RWPE2 (cell line): Measurements from ENCODE around the gene L3MBTL1.

Experiments
- ATAC-seq: fragments of 200-7000 bp; cut with Tn5 transposase; 3 replicates; pipeline ENCODE4 v1.9.1; 2021; ENCODE audit warnings: low read depth
- DNase-seq: peaks from one replicate; pipeline ENCODE4 v3.0.0-alpha.2; 2020; ENCODE audit warnings: low spot score
- H3K27ac ChIP-seq: fragments of 450-650 bp; 2 replicates; pipeline ENCODE4 v1.5.1; 2017; ENCODE audit warnings: mild to moderate bottlenecking; ENCODE audit not compliant: poor library complexity, severe bottlenecking
- H3K27me3 ChIP-seq: fragments of 250-450 bp; sonication (Bioruptor Pico); 2 replicates; pipeline ENCODE4 v1.5.1; 2021; ENCODE audit warnings: mild to moderate bottlenecking, moderate library complexity; ENCODE audit not compliant: insufficient read depth, poor library complexity, severe bottlenecking
- H3K36me3 ChIP-seq: fragments of 250-450 bp; sonication (Bioruptor Pico); 2 replicates; pipeline ENCODE4 v1.5.1; 2020; ENCODE audit warnings: low read depth, mild to moderate bottlenecking, moderate library complexity
- H3K4me1 ChIP-seq: fragments of 250-450 bp; sonication (Bioruptor Pico); 2 replicates; pipeline ENCODE4 v1.5.1; 2021; ENCODE audit warnings: mild to moderate bottlenecking, moderate library complexity; ENCODE audit not compliant: insufficient read depth, poor library complexity, severe bottlenecking
- H3K4me3 ChIP-seq: fragments of 250-450 bp; sonication (Bioruptor Pico); 2 replicates; pipeline ENCODE4 v1.5.1; 2021; ENCODE audit warnings: mild to moderate bottlenecking, moderate library complexity; ENCODE audit not compliant: severe bottlenecking
- H3K9me3 ChIP-seq: fragments of 250-450 bp; sonication (Bioruptor Pico); 2 replicates; pipeline ENCODE4 v1.5.1; 2021; ENCODE audit warnings: mild to moderate bottlenecking, moderate library complexity; ENCODE audit not compliant: severe bottlenecking
- TF ChIP-seq, protein P1 (sequence below): fragments of 450-650 bp; IDR thresholded peaks from one replicate; pipeline ENCODE4 v1.5.1; 2017; ENCODE audit warnings: mild to moderate bottlenecking, moderate library complexity; ENCODE audit not compliant: poor library complexity, severe bottlenecking

Gene L3MBTL1

GRCh38 chr20:43541214-43541613 is 33.7 kb downstream of the L3MBTL1 start:
- DNase-seq: no peak
- Histone ChIP-seq H3K27ac (no peak overlapping the region), H3K4me3 (no peak overlapping the region), H3K4me1 (peaks cover 11% of the 10 kb centered on the region), H3K9me3 (no peaks in the 10 kb centered on the region), H3K36me3 (peaks cover 26% of the 10 kb centered on the region), H3K27me3 (no peaks in the 10 kb centered on the region)
- peak; percentile 75 for ATAC-seq
- TF ChIP-seq, protein P1, sequence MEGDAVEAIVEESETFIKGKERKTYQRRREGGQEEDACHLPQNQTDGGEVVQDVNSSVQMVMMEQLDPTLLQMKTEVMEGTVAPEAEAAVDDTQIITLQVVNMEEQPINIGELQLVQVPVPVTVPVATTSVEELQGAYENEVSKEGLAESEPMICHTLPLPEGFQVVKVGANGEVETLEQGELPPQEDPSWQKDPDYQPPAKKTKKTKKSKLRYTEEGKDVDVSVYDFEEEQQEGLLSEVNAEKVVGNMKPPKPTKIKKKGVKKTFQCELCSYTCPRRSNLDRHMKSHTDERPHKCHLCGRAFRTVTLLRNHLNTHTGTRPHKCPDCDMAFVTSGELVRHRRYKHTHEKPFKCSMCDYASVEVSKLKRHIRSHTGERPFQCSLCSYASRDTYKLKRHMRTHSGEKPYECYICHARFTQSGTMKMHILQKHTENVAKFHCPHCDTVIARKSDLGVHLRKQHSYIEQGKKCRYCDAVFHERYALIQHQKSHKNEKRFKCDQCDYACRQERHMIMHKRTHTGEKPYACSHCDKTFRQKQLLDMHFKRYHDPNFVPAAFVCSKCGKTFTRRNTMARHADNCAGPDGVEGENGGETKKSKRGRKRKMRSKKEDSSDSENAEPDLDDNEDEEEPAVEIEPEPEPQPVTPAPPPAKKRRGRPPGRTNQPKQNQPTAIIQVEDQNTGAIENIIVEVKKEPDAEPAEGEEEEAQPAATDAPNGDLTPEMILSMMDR: no peak

GRCh38 chr20:43542161-43542560 is 34.7 kb downstream of the L3MBTL1 start:
- TF ChIP-seq, protein P1: no peak
- Histone ChIP-seq H3K27ac (no peak overlapping the region), H3K36me3 (peaks cover 25% of the 10 kb centered on the region), H3K4me1 (peaks cover 11% of the 10 kb centered on the region), H3K4me3 (no peak overlapping the region), H3K27me3 (no peaks in the 10 kb centered on the region), H3K9me3 (no peaks in the 10 kb centered on the region)
- DNase-seq (no peak), ATAC-seq (no peak)

- Histone ChIP-seq H3K36me3 (peaks cover 25% of the 10 kb centered on the region), H3K27me3 (no peaks in the 10 kb centered on the region), H3K27ac (no peak overlapping the region), H3K4me1 (peaks cover 11% of the 10 kb centered on the region), H3K4me3 (no peak overlapping the region), H3K9me3 (no peaks in the 10 kb centered on the region)
- ATAC-seq (no peak), DNase-seq (no peak)
- TF ChIP-seq, protein P1: no peak
Observed at GRCh38 chr20:43542674-43543073, 35.2 kb downstream of the L3MBTL1 start.

DNA sequence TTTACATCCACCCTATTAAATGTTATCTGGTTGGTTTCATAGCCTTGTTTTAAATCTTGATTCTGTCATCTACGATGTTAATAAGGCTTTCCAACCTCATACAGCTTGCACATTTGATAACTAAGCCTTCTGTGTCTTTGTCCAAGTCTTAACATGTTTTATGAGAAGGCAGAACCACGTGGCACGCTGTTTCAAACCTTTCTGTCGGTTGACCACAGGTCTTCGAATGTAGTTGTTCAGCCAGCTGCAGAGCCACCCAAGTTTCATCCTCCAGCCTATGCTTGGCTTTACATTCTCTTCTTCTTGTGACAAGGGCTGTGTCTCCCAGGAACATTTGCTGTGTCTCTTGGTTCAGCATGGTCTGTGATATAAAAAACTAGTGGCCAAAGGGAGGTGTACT is 35.6 kb downstream of the L3MBTL1 start:
- TF ChIP-seq, protein P1: no peak
- Histone ChIP-seq H3K4me1 (peaks cover 11% of the 10 kb centered on the region), H3K36me3 (peaks cover 25% of the 10 kb centered on the region), H3K4me3 (no peak overlapping the region), H3K9me3 (no peaks in the 10 kb centered on the region), H3K27ac (no peak overlapping the region), H3K27me3 (no peaks in the 10 kb centered on the region)
- no peak for DNase-seq
- ATAC-seq: no peak; the same call in 2 of the 3 replicates

DNA sequence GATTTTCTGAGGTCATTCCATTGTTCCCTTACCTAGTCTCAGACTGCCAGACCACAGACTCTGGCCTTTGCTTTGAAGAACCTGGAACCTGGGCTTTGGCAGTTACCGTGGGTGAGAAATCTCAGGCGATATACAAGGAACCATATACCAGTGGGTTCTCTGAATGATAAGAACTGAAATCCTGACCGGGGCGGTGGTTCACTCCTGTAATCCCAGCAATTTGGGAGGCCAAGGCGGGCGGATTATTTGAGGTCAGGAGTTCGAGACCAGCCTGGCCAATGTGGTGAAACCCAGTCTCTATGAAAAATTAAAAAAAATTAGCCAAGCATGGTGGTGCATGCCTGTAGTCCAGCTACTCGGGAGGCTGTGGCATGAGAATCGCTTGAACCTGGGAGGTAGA is 37.0 kb downstream of the L3MBTL1 start:
- H3K4me3 ChIP-seq: no peak overlapping the region
- peaks cover 25% of the 10 kb centered on the region for H3K36me3 ChIP-seq
- ATAC-seq (no peak), DNase-seq (peak; percentile 61)
- H3K9me3 ChIP-seq: no peaks in the 10 kb centered on the region
- H3K4me1 ChIP-seq: peaks cover 11% of the 10 kb centered on the region
- TF ChIP-seq, protein P1: no peak
- H3K27ac ChIP-seq: no peak overlapping the region
- H3K27me3 ChIP-seq: no peaks in the 10 kb centered on the region
